ENCODE measurements around the gene ABHD16B. TPM values are rescaled to one million over a fixed set of nuclear protein-coding genes. Genes with fewer than 3 reads are reported as not detected.

The ABHD16B gene
- total and polyA plus RNA-seq, 2 of the 13 experiments (the other 11 are each of a cell fraction or from before 2014, with no cell fraction given) = not detected

GRCh38 chr20:63831993-63832686 is 29.2 kb upstream of the ABHD16B start (continued):
- TF ChIP-seq ZNF784 (CRISPR knock-in tag; IDR thresholded peaks at IDR 0.05; ENCODE audit: borderline replicate concordance) = peak; percentile 93
- TF ChIP-seq RBFOX2 (IDR thresholded peaks at IDR 0.05; ENCODE audit: low read depth, low read length) = peak; percentile 73
- TF ChIP-seq ZNF891 (CRISPR knock-in tag; IDR thresholded peaks at IDR 0.05) = peak; percentile 95
- TF ChIP-seq ZNF678 (CRISPR knock-in tag; IDR thresholded peaks at IDR 0.05) = peak; percentile 57; the same call in 1 of the 2 replicates
- 0 out of 2 replicates have a peak, but pooled peaks have one; percentile 15 for TF ChIP-seq KDM1A (CRISPR knock-in tag; IDR thresholded peaks at IDR 0.05)
- TF ChIP-seq ZNF687 (CRISPR knock-in tag; IDR thresholded peaks at IDR 0.05) = peak; percentile 93
- TF ChIP-seq GLI4 (CRISPR knock-in tag; IDR thresholded peaks at IDR 0.05; ENCODE audit: borderline replicate concordance) = peak; percentile 70; the same call in 1 of the 2 replicates
- peak; percentile 55; the same call in 1 of the 2 replicates for TF ChIP-seq ZNF512 (CRISPR knock-in tag; IDR thresholded peaks at IDR 0.05)
- peak; percentile 57; the same call in 1 of the 2 replicates for TF ChIP-seq TAF1 (CRISPR knock-in tag; IDR thresholded peaks at IDR 0.05)
- TF ChIP-seq TSC22D2 (CRISPR knock-in tag; IDR thresholded peaks at IDR 0.05; ENCODE audit: borderline replicate concordance) = peak; percentile 23; the same call in 1 of the 2 replicates
- peak; percentile 87; the same call in 1 of the 2 replicates for TF ChIP-seq ZNF703 (CRISPR knock-in tag; IDR thresholded peaks at IDR 0.05; ENCODE audit: borderline replicate concordance)
- peak; percentile 54; the same call in 1 of the 2 replicates for TF ChIP-seq MTA1 (CRISPR knock-in tag; IDR thresholded peaks at IDR 0.05; ENCODE audit: borderline replicate concordance)
- no peak for TF ChIP-seq ADNP (CRISPR knock-in tag; IDR thresholded peaks at IDR 0.05)
- TF ChIP-seq ZNF180 (CRISPR knock-in tag; IDR thresholded peaks at IDR 0.05; ENCODE audit: borderline replicate concordance, low read depth) = no peak
- TF ChIP-seq KMT2A (CRISPR knock-in tag; IDR thresholded peaks at IDR 0.05) = peak; percentile 72; the same call in 1 of the 2 replicates
- TF ChIP-seq DRAP1 (CRISPR knock-in tag; IDR thresholded peaks at IDR 0.05) = peak; percentile 34; the same call in 1 of the 2 replicates
- TF ChIP-seq ZNF329 (CRISPR knock-in tag; IDR thresholded peaks at IDR 0.05; ENCODE audit: low read depth) = 0 out of 2 replicates have a peak, but pooled peaks have one; percentile 70
- peak; percentile 67; the same call in 1 of the 2 replicates for TF ChIP-seq PATZ1 (CRISPR knock-in tag; IDR thresholded peaks at IDR 0.05)
- peak; percentile 64; the same call in 1 of the 2 replicates for TF ChIP-seq ETV5 (CRISPR knock-in tag; IDR thresholded peaks at IDR 0.05; ENCODE audit: borderline replicate concordance)

All from HepG2 (cell line).